ENCODE measurements around the gene IQCN.

Gene IQCN, protein sequence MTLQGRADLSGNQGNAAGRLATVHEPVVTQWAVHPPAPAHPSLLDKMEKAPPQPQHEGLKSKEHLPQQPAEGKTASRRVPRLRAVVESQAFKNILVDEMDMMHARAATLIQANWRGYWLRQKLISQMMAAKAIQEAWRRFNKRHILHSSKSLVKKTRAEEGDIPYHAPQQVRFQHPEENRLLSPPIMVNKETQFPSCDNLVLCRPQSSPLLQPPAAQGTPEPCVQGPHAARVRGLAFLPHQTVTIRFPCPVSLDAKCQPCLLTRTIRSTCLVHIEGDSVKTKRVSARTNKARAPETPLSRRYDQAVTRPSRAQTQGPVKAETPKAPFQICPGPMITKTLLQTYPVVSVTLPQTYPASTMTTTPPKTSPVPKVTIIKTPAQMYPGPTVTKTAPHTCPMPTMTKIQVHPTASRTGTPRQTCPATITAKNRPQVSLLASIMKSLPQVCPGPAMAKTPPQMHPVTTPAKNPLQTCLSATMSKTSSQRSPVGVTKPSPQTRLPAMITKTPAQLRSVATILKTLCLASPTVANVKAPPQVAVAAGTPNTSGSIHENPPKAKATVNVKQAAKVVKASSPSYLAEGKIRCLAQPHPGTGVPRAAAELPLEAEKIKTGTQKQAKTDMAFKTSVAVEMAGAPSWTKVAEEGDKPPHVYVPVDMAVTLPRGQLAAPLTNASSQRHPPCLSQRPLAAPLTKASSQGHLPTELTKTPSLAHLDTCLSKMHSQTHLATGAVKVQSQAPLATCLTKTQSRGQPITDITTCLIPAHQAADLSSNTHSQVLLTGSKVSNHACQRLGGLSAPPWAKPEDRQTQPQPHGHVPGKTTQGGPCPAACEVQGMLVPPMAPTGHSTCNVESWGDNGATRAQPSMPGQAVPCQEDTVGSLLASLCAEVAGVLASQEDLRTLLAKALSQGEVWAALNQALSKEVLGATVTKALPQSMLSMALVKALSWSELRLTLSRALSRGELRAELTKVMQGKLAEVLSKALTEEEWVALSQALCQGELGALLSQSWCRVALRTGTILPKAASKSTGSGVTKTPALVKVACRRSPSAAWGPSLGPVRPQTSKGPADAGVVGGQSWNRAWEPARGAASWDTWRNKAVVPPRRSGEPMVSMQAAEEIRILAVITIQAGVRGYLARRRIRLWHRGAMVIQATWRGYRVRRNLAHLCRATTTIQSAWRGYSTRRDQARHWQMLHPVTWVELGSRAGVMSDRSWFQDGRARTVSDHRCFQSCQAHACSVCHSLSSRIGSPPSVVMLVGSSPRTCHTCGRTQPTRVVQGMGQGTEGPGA (N-terminal part only)

DNA sequence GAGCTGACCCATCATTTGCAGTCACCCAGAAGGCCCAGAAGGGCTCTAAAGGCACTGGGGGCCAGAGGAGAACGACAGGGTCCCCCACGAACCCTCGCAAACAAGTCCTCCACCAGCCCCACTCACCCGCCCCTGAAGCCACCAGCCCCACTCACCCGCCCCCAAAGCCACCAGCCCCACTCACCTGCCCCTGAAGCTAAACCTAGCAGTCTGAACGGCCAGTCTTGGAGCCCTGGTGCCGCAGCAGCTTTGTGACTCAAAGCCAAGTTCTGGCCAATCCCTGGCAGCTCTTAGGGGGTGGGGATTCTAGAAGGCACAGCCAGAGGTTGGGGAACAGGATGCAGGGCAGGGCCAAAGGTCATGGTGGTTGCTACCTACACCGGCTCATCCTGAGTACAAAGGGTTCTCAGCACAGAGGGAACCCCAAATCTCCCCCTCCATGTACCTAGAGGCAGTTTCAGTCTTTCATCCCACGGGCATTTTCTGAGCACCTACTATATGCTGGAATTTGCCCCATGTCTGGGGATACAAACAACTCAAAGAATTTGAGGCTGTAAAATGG is at the start of gene IQCN:
Gene IQCN, minus strand, starts transcription at position 234 of the 562 bp plus-strand sequence. CDS start 4,974 bp downstream, outside the sequence.
- peak; percentile 72 for DNase-seq

DNA sequence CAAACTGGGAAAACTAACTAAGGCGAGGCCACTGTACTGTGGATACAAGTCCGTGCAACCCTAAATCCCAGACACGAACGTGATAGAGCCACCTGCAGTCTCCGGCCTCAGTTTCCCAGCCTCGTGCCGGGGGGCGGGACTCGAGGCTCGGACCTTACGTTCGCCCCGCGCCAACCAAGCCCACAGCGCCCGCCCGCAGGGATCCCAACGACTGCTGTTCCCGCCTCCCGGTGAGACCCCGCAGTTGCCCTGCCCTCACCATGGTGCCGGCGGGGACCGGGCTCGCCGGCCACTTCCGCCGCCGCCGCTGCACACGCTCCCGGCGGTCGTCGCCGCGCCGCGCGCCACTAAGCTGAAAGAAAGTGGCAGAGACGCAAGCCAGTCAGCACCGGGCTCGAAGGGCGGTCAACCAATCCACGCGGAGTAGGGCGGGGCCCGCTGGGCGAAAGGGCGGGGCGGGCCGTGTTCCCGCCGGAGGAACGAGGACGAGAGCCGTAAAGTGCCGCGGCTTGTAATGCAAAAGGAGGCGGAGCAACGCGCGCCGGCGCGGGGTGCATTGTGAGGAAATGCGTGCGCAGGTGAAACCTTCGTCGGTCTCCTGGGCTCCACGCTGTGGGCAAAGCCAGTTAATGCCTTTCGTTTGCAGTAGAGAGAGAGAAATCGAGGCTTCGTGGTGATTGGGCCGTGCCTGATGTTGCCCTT is 48.7 kb upstream of the IQCN start, which contains the start of gene LSM4:
Gene LSM4, minus strand, starts transcription at position 318 of the 702 bp plus-strand sequence. Its CDS starts 56 bp downstream, at position 262.
- peak; percentile 100 for DNase-seq

DNA sequence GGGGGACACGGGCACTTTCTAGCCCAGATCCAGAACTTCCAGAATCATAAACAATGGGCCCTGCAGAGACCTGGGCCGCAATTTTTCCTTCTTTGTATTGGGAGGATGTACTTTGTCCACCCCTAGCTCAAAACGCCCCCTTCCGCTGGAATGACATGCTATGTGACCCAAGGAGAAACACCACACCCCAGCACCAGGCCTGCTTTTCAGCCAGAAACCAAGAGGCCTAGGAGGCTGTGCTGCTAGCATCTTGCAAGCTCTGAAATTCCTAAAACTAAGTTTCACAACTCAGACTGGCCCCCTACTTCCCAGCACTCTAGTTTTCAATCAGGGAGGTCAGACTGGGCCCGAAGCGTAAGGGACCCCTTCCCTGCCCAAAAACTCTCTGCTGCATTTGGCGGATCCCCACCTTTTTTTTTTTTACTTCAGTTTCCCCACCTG is 48.1 kb upstream of the IQCN start:
- peak; percentile 36 for DNase-seq

DNA sequence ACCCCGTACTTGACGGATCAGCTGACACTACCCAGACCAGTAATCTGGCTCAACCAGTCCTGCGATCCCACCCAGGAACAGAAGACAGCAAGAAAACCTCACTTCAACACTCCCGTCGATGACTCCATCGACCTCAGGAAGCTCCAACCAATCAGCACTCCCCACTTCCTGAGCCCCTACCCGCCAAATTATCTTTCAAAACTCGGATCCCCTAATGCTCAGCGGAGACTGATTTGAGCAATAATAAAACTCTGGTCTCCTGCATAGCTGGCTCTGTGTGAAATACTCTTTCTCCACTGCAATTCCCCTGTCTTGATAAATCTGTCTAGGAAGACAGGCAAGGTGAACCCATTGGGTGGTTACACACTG is 47.5 kb upstream of the IQCN start:
- peak; percentile 56 for DNase-seq

DNA sequence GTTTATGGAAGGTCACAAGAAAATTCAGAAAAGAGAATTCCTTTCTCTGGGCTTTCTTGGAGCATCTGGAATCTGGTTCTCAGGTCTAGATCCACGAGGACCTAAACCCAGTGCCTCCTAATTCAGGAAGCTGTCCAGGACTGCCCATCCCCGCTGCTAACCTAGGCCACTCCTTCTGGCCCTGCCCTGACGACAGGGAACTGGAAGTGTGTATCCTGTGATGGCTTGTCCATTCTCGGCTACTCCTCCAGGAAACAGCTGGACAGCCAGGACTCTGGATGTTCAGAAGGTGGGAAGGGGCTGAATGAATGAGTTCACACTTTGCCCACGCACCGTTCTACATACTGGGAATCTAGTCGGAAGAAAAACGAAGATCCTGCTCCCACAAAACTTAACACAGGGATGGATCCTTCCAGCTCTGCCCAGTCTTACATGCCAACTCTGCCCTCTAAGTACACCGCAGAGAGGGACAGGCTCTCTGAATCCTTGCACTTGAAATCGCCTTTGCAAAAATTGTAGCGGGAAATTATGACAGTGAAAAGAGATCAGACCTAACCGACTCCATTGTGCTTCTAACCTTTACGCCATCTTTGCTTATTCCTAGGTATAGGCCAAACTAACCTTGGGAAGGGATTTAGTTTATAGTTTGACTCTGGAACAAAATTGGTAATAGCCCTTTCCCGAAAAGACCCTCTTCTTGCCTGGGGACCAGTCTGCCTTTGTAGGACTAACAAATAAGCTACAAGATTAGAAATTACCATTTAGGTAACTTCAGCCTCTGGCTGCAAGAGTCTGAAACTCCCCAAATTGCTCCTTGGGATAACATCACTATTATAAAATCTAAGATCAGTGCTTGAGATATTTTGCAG is 46.8 kb upstream of the IQCN start:
- no peak for DNase-seq

DNA sequence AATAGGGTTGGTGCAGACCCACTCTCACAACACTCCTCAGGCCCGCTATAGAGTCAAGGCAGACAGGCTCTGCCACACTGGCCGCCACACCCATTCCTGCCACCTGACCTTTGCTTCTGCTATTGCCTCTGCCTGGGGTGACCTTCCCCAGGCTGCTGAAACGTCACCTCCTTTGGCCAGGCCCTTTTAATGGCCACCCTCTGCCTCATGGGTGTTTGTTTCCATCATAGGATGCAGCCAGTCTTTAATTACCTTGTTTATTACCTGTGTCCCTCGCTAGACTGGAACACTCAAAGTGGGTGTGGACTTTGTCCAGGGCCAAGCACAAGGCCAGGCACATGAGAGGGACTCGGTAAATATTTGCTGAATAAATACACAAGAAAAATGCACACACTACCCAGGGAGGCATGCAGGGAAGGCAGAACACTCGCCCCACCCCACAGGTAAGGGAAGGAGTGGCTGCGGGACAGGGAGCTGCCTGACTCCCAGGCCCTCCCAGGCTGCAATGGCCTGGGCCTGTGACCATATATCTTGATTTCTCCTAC is 45.4 kb upstream of the IQCN start:
- no peak for DNase-seq

DNA sequence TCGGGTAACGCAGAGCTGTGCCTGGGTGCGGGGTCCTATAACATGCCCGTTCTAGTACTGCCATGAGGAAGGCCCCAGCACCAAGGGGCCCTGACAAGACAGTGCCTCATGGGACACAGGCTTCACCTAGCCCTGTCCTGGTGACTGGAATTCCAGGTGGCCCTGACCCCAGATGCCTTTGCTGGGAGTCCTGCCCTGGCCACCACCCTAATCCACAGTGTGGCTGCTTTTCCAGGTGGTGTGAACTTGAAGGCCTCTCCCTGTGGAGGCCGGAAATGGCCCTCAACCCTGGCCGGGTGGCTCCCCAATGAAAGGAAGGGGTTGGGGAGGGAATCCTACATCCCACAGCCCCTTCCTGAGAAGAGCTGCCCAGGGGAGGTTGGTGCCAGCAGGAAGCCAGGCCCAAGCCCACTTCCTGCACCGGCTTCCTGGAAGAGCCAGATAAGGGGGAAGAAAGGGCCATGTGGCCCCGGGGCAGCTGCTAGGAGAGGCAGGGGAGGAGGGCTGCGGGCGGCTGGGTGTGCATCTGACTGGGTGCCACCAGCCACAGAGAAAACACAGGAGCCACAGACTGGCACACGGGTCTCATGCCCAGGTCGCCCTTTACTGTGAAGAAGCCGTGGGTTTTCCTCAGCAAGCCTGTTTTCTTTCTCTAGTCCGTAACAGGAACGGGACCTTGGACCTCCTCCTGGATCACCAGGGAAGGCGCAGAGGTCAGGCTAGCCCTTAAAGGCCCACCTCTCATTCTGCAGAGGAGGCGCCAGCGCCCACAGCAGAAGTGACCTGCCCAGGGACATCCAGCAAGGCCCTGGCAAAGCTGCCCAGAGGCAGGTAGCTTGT is 43.9 kb upstream of the IQCN start:
- peak; percentile 71 for DNase-seq

DNA sequence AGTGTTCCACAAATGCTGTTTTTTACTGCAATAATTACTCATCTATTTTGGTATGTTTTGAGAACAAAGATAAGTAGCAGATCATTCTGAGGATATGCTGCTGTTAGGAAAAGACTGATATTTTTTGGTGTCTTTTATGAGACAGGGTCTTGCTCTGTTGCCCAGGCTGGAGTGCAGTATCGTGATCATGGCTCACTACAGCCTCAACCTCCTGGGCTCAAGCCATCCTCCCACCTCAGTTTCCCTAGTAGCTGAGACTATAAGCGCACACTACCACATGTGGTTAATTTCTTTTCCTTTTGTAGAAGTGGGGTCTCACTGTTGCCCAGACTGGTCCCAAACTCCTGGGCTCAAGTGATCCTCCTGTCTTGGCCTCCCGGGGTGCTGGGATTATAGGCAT is 39.1 kb upstream of the IQCN start:
- DNase-seq = no peak

DNA sequence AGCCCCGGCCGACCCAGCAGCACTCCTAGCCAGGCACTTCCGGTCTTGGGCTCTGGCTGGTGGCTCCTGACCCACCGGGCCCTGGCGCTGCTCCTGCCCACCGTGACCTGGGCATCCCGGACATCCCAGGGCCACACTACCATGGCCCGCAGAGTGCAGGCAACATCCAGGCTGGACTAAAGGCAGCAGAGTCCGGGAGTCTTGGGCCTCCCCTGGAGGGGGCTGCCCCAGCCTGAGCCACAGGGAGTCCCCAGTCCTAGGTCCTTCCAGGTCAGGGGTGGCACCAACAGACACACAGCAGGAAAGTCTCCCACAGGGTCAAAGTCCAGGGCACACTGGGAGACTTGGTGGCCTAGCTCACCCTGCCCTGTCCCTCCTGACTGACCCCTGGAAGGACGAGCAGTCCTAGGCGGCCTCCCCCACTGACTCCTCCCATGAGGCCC is 37.9 kb upstream of the IQCN start:
- no peak for DNase-seq

DNA sequence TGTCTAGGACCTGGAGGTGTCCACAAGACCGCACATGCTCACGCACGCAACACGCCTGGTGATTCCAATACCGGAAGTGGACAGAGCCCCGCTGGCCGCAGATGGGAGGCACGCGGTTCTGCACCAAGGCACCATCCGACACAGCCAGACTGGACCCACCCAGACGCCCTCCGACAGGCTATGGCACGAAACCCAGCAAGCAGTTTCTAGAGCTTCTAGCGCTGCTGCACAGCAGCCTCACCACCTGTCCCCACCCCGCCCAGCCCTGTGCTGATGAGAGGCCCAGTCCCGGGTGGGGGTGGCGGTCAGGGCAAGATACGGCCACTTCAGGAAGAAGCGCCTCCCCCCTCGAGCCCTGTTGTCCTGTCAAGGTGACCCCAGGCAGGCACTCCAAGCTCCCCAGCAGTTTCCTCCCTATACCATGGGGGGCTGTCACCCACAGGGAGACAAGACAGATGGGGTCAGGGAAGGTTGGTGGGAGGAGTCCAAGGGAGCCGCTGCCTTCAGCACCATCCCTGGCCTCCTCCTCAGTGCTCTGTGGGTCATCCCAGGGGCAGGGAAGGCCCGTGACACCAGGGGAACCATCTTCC is 37.3 kb upstream of the IQCN start:
- DNase-seq = no peak

DNA sequence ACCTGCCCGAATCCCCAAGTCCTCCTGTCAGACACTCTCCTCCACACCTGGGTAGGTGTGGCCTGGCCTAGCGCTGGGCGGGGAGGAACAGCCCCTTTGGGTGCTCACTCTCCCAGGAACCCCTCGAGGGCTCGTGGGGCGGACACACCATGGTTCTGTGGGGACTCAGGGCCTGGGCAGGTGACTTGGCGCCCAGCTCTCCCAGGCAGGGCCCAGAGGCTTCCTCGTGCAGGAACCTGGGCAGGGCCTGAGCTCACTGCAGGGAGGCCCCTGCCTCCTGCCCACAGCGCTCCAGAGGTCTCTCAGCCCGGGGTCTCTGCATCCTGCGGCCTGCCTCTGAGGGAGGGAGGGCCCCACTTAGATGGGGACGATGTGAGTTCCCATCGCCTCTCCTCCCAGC is 36.7 kb upstream of the IQCN start:
- no peak for DNase-seq

DNA sequence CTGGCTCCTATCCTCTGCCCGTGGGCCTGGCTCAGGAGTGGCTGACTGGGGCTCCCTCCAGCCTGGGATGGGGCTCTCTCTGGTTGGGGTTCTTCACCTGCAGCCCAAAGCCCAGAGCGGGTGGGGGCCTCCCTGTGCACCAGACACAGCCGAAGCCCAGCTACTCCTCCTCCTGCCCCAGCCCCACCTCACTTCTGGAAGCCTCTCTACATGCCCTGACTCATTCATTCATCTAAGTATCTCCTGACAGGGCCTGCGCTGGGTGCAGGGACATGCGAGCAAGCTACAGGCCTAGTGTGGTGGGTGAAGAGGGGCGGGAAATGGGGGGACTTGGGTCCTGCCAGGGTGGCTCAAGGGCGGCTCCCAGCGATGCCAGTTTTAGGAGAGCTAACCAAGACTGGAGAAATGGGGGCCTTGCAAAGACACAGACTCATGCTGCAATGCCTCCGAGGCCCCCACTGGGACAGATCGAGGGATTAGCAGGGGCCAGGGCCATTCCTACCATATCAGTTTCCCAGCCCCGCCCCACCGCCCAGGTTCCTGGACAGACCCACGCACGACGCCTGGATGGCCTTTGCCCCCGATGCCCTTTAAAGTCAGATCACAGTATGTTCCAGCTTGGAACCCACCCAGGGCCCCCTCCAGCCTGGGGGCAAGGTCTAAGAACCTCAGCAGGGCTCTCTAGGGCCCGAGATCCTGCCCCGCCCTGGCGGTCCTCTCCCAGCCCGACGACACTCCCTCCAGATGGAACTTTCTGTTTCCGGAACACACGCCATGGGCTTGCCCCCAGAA is 36.1 kb upstream of the IQCN start:
- no peak for DNase-seq

DNA sequence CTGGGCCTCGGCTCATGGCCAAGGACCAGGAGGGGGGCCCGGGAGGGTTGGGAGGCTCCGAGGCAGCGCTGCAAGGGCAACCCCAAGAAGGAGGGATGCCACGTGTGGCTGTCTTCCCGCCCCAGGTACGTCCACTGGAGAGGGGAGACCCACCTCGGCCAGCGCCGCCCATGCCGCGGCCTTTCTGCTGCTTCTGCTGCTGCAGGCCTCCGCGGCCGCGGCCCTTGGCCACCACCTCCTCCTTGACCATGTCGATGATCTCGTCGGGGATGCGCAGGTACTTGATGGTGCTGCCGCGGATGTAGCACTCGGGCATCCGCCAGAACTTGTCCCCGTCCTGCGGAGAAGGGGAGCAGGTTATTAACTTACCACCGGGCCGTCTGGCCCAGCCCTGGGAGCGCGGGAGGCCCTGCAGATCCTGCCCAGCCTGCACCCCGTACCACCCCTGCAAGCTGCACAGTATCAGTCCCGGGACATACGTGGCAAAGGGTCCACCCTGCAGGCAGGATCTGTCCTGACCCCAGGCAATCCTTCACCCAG is 35.3 kb upstream of the IQCN start:
- DNase-seq = no peak

DNA sequence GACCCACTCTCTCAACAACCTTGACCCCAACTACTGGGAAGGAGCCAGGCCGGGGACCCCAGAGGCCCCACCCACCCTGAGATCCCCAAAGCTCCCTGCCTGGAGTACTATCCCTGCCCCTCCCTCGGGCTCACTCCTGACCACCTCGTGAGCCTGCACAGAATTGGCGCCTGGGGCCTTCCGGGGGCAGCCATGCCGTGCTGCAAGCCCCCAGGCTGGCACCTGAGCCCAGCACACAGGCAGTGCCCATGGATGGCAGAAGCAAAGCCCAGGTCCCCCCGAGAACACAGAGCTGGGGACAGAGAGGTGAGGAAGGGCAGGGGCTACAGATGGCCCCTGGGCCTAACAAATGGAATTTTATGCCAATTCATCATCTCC is 34.7 kb upstream of the IQCN start:
- DNase-seq = no peak

DNA sequence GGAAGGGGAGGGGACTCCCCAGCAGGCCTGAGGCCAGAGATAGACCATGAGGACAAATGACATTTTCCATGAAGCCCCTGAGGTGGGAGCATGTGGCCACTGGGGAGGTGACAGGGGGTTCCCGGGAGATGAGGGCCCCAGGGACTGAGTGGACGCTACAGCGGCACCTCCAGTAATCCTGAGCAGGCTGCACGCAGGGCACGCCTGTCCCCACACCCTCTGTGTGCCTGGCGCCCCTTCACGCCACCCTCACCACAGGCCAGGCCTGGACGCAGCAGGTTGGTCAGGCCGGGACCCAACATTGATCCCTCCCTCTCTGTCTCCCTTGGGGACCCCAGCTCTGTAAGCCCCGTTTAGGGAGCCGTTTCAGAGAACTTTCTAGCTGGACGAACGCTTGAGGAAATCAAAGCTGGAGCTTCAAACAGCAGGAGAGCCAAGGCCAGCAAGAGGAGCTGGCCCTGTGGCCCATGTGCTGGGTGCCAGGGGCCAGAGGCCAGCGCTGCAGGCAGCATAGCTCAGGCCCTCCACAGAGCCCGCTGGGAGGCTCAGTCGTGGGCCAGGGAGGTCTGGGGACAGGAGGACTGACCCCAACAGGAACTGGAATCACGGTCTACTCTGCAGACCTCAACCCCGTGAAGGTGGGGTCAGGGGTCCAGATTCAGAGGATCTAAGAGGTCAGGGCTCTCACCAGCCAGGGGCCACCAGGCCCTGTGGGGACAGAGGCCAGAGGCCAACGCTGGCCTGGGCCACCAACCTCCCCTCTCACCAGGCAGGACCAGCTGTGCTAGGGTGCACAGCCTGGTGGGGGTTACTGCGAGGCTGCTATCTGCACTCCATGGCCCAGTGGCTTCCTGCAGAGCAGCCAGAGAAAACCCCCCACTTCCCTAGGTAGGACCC is 34.0 kb upstream of the IQCN start:
- DNase-seq = no peak

DNA sequence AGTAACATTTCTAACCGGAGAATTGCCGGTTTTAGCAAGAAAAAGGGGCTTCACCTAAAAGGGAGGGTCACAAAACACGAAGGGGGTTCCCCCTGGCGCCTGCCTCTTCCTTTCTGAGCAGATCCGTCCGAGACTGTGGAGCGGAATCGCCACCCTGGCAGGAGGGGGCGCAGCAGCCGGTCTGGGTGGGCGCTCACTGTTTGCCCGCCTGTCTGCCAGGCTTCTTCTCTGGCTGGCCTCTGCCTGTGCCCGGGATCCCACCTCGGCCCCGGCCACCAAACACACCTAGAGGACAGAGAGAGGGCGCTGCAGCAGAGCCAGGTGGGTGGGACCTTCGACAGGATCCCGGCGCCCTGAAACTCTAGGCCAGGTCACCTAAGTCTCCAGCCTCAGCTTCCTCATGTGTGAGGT is 33.0 kb upstream of the IQCN start:
- DNase-seq = peak; percentile 67

DNA sequence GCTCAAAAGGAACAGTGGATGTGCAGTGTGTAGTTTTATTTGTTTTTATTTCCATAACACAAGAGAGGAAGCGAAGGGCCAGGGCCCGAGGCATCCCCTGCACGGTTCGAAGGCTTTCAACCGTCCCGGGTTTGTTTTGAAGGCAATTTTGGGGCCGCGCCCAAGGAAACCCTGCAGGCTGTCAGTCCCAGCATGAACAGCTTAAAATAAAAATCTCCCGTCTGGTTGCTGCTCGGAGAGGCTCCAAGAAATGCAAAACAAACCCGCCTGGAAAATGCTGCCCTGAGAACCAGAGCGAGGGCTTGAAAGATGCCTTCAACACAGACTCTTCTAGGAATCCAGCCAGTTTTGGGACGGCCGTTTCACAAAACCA is 32.6 kb upstream of the IQCN start:
- DNase-seq = peak; percentile 32
